GM12801 (cell line): ENCODE data around the gene REXO2.

ENCODE experiments used
- CTCF ChIP-seq: IDR thresholded peaks from one replicate; pipeline ENCODE4 v1.5.1; 2011; ENCODE audit warnings: control low read depth; ENCODE audit not compliant: insufficient read length; ENCODE audit errors: extremely low read depth

The REXO2 gene

GRCh38 chr11:114463999-114464398 lies 24.7 kb downstream of the REXO2 start:
- no peak for TF ChIP-seq CTCF

GRCh38 chr11:114466742-114467141 lies 27.5 kb downstream of the REXO2 start:
- TF ChIP-seq CTCF: no peak

GRCh38 chr11:114472661-114473060 lies 33.4 kb downstream of the REXO2 start:
- TF ChIP-seq CTCF: no peak

GRCh38 chr11:114478001-114478410 lies 38.7 kb downstream of the REXO2 start:
- no peak for TF ChIP-seq CTCF

GRCh38 chr11:114478768-114479167 lies 39.5 kb downstream of the REXO2 start:
- no peak for TF ChIP-seq CTCF

- no peak for TF ChIP-seq CTCF
Observed at GRCh38 chr11:114479331-114479730, 40.1 kb downstream of the REXO2 start.

- TF ChIP-seq CTCF: no peak
Observed at GRCh38 chr11:114482114-114482513, 42.8 kb downstream of the REXO2 start.

GRCh38 chr11:114483929-114484328 lies 44.7 kb downstream of the REXO2 start:
- TF ChIP-seq CTCF: no peak
